Endometrium (tissue), 2 donors: ENCODE results near the gene KCNH1.
A peak's percentile ranks its signal among the peaks of the same experiment; 100 is the strongest.

Experiments used
- FAIRE-seq: peaks from 2 replicates; lab custom pipeline; 2012; peaks lifted over from hg19 to GRCh38; lab: Jason Lieb, UNC
- donor health status: control.
- donor health status: control.

The KCNH1 gene

GRCh38 chr1:210646258-210646616, 487.7 kb downstream of the KCNH1 start:
- FAIRE-seq, result peak; percentile 51

- no peak for FAIRE-seq
These were observed 488.2 kb downstream of the KCNH1 start for GRCh38 chr1:210645582-210646257.

GRCh38 chr1:210641582-210641981, 492.4 kb downstream of the KCNH1 start:
- FAIRE-seq, result no peak

- no peak for FAIRE-seq
These were observed 498.8 kb downstream of the KCNH1 start for GRCh38 chr1:210635108-210635507.

- no peak for FAIRE-seq
These were observed 500.3 kb downstream of the KCNH1 start for GRCh38 chr1:210633636-210634035.

GRCh38 chr1:210633140-210633539, 500.8 kb downstream of the KCNH1 start:
- FAIRE-seq, result no peak

GRCh38 chr1:210631399-210631798, 502.5 kb downstream of the KCNH1 start:
- FAIRE-seq, result no peak

GRCh38 chr1:210629276-210629675, 504.7 kb downstream of the KCNH1 start:
- FAIRE-seq, result no peak

- no peak for FAIRE-seq
These were observed 506.2 kb downstream of the KCNH1 start for GRCh38 chr1:210627755-210628154.
